Calu3 (cell line): ENCODE results near the gene LHFPL4. TPM values are rescaled to one million over a fixed set of nuclear protein-coding genes. Genes with fewer than 3 reads are reported as not detected.

Experiments
- BruUV-seq: library from RNA; stranded (reverse); fragments of 400-500 nt; replicated peaks from 2 replicates; lab custom pipeline; 2021; lab: Mats Ljungman, UMichigan
- CTCF ChIA-PET: fragments of 300-600 bp; sonication (Branson Sonifier 250); formaldehyde crosslinking; loops from one replicate; lab custom pipeline; 2022; ENCODE audit warnings: antibody characterized with exemption; lab: Charles Lee
- DNase-seq: peaks from one replicate; pipeline ENCODE4 v3.0.0; 2022
- H3K27ac Mint-ChIP-seq: one replicate; pipeline ENCODE4 v1.8.0; 2022; ENCODE audit warnings: mixed read lengths; ENCODE audit not compliant: unreplicated experiment
- H3K27me3 Mint-ChIP-seq: one replicate; pipeline ENCODE4 v1.8.0; 2022; ENCODE audit warnings: mixed read lengths; ENCODE audit not compliant: unreplicated experiment
- H3K36me3 Mint-ChIP-seq: one replicate; pipeline ENCODE4 v1.8.0; 2022; ENCODE audit warnings: mild to moderate bottlenecking, moderate library complexity, mixed read lengths; ENCODE audit not compliant: insufficient read depth, unreplicated experiment
- H3K4me1 Mint-ChIP-seq: one replicate; pipeline ENCODE4 v1.8.0; 2022; ENCODE audit warnings: mild to moderate bottlenecking, low read depth, mixed read lengths; ENCODE audit not compliant: unreplicated experiment
- H3K4me3 Mint-ChIP-seq: one replicate; pipeline ENCODE4 v1.8.0; 2022; ENCODE audit warnings: mild to moderate bottlenecking, low read depth, moderate library complexity, mixed read lengths; ENCODE audit not compliant: unreplicated experiment
- H3K9me3 Mint-ChIP-seq: one replicate; pipeline ENCODE4 v1.8.0; 2022; ENCODE audit warnings: low read depth, mixed read lengths; ENCODE audit not compliant: unreplicated experiment
- CTCF ChIP-seq: fragments of 200-600 bp; IDR thresholded peaks from one replicate; pipeline ENCODE4 v1.8.0; 2022; ENCODE audit warnings: antibody characterized with exemption; ENCODE audit not compliant: unreplicated experiment
- intact Hi-C: fragments of 100-400 bp; cut with micrococcal nuclease; formaldehyde crosslinking; loops from one replicate; pipeline ENCODE4 v1.10.0; 2022; ENCODE audit not compliant: unreplicated experiment
- total RNA-seq: library from RNA; stranded (reverse); gene quantifications from 2 replicates; pipeline ENCODE4 v1.2.3, GENCODE V29; 2022

LHFPL4 gene
- total RNA-seq, 1 experiment from 2014 or later = not detected

GRCh38 chr3:9536212-9536611 is 17.4 kb downstream of the LHFPL4 start:
- intact Hi-C loops = loop anchor here (10.0 kb wide), 1 partner anchor 69 kb away; no protein-coding TSS in a partner anchor
- no peak overlapping the region for H3K27ac Mint-ChIP-seq
- no peak for DNase-seq
- H3K9me3 Mint-ChIP-seq = no peaks in the 10 kb centered on the region
- H3K4me1 Mint-ChIP-seq = no peaks in the 10 kb centered on the region
- no TSS peak for BruUV-seq
- no peaks in the 10 kb centered on the region for H3K36me3 Mint-ChIP-seq
- H3K4me3 Mint-ChIP-seq = no peak overlapping the region
- peaks cover 18% of the 10 kb centered on the region for H3K27me3 Mint-ChIP-seq
- no peak for TF ChIP-seq CTCF
- CTCF ChIA-PET = no interaction called here

GRCh38 chr3:9534429-9534828 is 19.2 kb downstream of the LHFPL4 start:
- no peaks in the 10 kb centered on the region for H3K4me1 Mint-ChIP-seq
- no peaks in the 10 kb centered on the region for H3K9me3 Mint-ChIP-seq
- H3K27me3 Mint-ChIP-seq = peaks cover 18% of the 10 kb centered on the region
- intact Hi-C loops = loop anchor here (10.0 kb wide), 1 partner anchor 70 kb away; no protein-coding TSS in a partner anchor
- H3K36me3 Mint-ChIP-seq = no peaks in the 10 kb centered on the region
- no peak for DNase-seq
- BruUV-seq = no TSS peak
- CTCF ChIA-PET = no interaction called here
- H3K4me3 Mint-ChIP-seq = no peak overlapping the region
- no peak for TF ChIP-seq CTCF
- no peak overlapping the region for H3K27ac Mint-ChIP-seq

GRCh38 chr3:9525078-9525477 is 28.5 kb downstream of the LHFPL4 start:
- no peak for DNase-seq
- TF ChIP-seq CTCF = no peak

GRCh38 chr3:9514956-9515355 is 38.7 kb downstream of the LHFPL4 start:
- Mint-ChIP-seq H3K36me3 (no peaks in the 10 kb centered on the region), H3K27ac (no peak overlapping the region), H3K9me3 (no peaks in the 10 kb centered on the region), H3K4me1 (no peaks in the 10 kb centered on the region), H3K4me3 (no peak overlapping the region), H3K27me3 (peaks cover 9% of the 10 kb centered on the region)
- TF ChIP-seq CTCF = no peak
- CTCF ChIA-PET = no interaction called here
- BruUV-seq = no TSS peak
- no peak for DNase-seq
- intact Hi-C loops = no loop called here

More at GRCh38 chr3:9525078-9525477, 28.5 kb downstream of the LHFPL4 start:
- H3K9me3 Mint-ChIP-seq = no peaks in the 10 kb centered on the region
- intact Hi-C loops = no loop called here
- CTCF ChIA-PET = no interaction called here
- BruUV-seq = no TSS peak
- peaks cover 54% of the 10 kb centered on the region for H3K27me3 Mint-ChIP-seq
- H3K27ac Mint-ChIP-seq = no peak overlapping the region
- no peaks in the 10 kb centered on the region for H3K4me1 Mint-ChIP-seq
- H3K4me3 Mint-ChIP-seq = no peak overlapping the region
- H3K36me3 Mint-ChIP-seq = no peaks in the 10 kb centered on the region
